ENCODE data around the gene PTPN2. TPM values are rescaled to one million over a fixed set of nuclear protein-coding genes. Genes with fewer than 3 reads are reported as not detected.

PTPN2 gene
- total and polyA plus RNA-seq, 2 of the 4 experiments (the other 2 are of a cell fraction) = 13.2 to 30.6 TPM

DNA sequence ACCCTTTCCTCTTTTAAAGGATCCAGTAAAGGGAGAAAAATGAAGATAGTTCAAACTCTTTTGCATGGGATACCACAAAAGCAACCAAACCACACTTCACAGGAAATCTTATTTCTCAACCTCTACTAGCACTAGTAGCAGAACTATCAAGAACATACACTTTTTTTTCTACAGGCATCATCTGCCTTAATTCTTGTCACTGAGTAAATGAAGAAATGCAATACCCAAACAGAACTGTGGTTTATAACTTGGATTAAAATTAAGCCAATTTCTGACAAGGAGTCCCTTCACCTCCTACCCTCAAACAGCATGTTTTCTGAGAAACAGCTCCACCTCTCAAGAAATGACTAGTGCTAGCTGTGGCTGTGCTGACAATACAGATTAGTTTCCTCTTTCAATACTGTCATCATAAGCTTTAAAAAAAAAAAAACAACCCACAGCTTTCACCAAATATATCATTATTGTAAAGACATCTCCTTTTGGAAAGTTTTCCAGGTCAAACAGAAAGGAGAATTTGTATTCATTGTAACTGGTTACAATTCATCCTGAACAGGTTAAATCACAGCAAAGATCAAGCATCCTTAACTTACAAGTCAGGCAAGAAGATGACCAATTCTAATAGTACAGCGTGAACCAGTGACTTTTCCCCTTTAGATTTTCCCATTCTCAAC lies 44.4 kb downstream of the PTPN2 start:
- Histone ChIP-seq H3K4me3 (ENCODE audit: insufficient read depth, low read depth, low read length) (no peak overlapping the region), H3K9ac (ENCODE audit: low read depth, low read length) (no peak overlapping the region), H2BK20ac (ENCODE audit: low read depth, low read length) (peak overlapping the region; percentile 30; the same call in 1 of the 2 replicates), H2BK5ac (ENCODE audit: low read depth, low read length, poor library complexity, severe bottlenecking) (peak overlapping the region; percentile 84), H3K4ac (ENCODE audit: low read depth, low read length) (peak overlapping the region; percentile 11; the same call in 1 of the 2 replicates), H4K5ac (ENCODE audit: low read depth, low read length) (peak overlapping the region; percentile 69; the same call in 1 of the 2 replicates), H2BK15ac (ENCODE audit: low read depth, low read length) (peak overlapping the region; percentile 12; the same call in 1 of the 3 replicates), H3K27ac (ENCODE audit: insufficient read depth, low read length) (no peak overlapping the region), H2BK120ac (ENCODE audit: low read depth, low read length) (peak overlapping the region; percentile 45; the same call in 1 of the 2 replicates), H4K91ac (ENCODE audit: insufficient read depth, low read depth, low read length) (0 out of 2 replicates have a peak overlapping the region, but pooled peaks have one; percentile 45), H3K14ac (replicated peaks; ENCODE audit: low read depth, low read length) (peak overlapping the region; percentile 23; the same call in 1 of the 2 replicates), H3K56ac (ENCODE audit: extremely low read depth, insufficient read depth, low read length) (no peak overlapping the region), H3K18ac (ENCODE audit: low read depth, low read length) (peak overlapping the region; percentile 96; the same call in 1 of the 2 replicates), H2AFZ (replicated peaks; ENCODE audit: low read length, poor library complexity) (no peak overlapping the region), H3K23ac (ENCODE audit: low read depth, low read length) (peak overlapping the region; percentile 6; the same call in 1 of the 2 replicates), H3K4me1 (ENCODE audit: control insufficient read depth, insufficient read depth, low read length) (peaks cover 18% of the 10 kb centered on the region), H3K27me3 (ENCODE audit: control insufficient read depth, insufficient read depth, low read length) (no peaks in the 10 kb centered on the region), H3K9me1 (ENCODE audit: insufficient read depth, low read length) (peaks cover 13% of the 10 kb centered on the region), H4K8ac (ENCODE audit: low read depth in 2 of 2, low read length in 2 of 2) (peak overlapping the region in 1 of 2 experiments; percentile 64; a peak in 1 of 4 replicates), H3K4me2 (ENCODE audit: low read depth, low read length) (peak overlapping the region; percentile 56; the same call in 1 of the 2 replicates), H2AK9ac (replicated peaks; ENCODE audit: low read depth, low read length, poor library complexity) (no peak overlapping the region), H3K9me3 (ENCODE audit: control insufficient read depth, insufficient read depth, low read length) (no peaks in the 10 kb centered on the region), H2AK5ac (ENCODE audit: low read depth, low read length) (no peak overlapping the region), H4K20me1 (ENCODE audit: insufficient read depth, low read length) (no peaks in the 10 kb centered on the region), H3K36me3 (ENCODE audit: control insufficient read depth, insufficient read depth, low read length) (0 out of 2 replicates have a peak, but pooled peaks cover 2% of the 10 kb centered on the region), H3K79me1 (ENCODE audit: low read depth in 1 of 2, low read length in 2 of 2) (peaks cover 24 to 48% of the 10 kb centered on the region in 2 experiments)
- ATAC-seq (ENCODE audit: low read depth) (no peak; the same call in 1 of the 2 replicates), DNase-seq (no peak)
- no TSS peak for BruUV-seq (replicated peaks)
- dilution Hi-C loops (cut with HindIII; ENCODE audit: low sequenced_read_pairs, unreplicated experiment) (no loop called here), in situ Hi-C loops (cut with MboI; ENCODE audit: low sequenced_read_pairs) (loop anchor here (5.0 kb wide), 1 partner anchor 38 kb away; no protein-coding TSS in a partner anchor), intact Hi-C loops (cut with micrococcal nuclease) (loop anchor here (2.0 kb wide), 1 partner anchor 43 kb away; no protein-coding TSS in a partner anchor)
- ChIA-PET POLR2A (ENCODE audit: unreplicated experiment) (no interaction called here), CTCF (no interaction called here)
- WGBS, 2 experiments (ENCODE audit: extremely low coverage in 2 of 2, insufficient read length in 1 of 2) = 60% methylated on average over 1 of the region's 1 CpG; no CpG with 5 or more reads in 1 of the 2 experiments
- TF ChIP-seq RFX5 (IDR thresholded peaks at IDR 0.05; ENCODE audit: low read depth, low read length) (no peak), SMC3 (IDR thresholded peaks at IDR 0.05; ENCODE audit: low read depth, low read length) (no peak), MAFK (IDR thresholded peaks at IDR 0.05; ENCODE audit: low read depth, low read length) (no peak), CTCF (conservative IDR thresholded peaks at IDR 0.05; ENCODE audit: low read depth, low read length) (no peak), CEBPB (IDR thresholded peaks at IDR 0.05; ENCODE audit: low read depth, low read length) (no peak), BHLHE40 (IDR thresholded peaks at IDR 0.05; ENCODE audit: low read depth, low read length) (no peak), MAZ (IDR thresholded peaks at IDR 0.05; ENCODE audit: borderline replicate concordance, low read depth, low read length) (no peak), CHD1 (IDR thresholded peaks at IDR 0.05; ENCODE audit: low read depth, low read length) (no peak), RCOR1 (IDR thresholded peaks at IDR 0.05; ENCODE audit: insufficient replicate concordance, low read length) (no peak), MXI1 (IDR thresholded peaks at IDR 0.05; ENCODE audit: borderline replicate concordance, low read depth, low read length) (no peak), NFE2L2 (IDR thresholded peaks at IDR 0.05; ENCODE audit: low read depth, low read length) (no peak)
- TF ChIP-seq, protein P1, sequence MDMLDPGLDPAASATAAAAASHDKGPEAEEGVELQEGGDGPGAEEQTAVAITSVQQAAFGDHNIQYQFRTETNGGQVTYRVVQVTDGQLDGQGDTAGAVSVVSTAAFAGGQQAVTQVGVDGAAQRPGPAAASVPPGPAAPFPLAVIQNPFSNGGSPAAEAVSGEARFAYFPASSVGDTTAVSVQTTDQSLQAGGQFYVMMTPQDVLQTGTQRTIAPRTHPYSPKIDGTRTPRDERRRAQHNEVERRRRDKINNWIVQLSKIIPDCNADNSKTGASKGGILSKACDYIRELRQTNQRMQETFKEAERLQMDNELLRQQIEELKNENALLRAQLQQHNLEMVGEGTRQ (IDR thresholded peaks at IDR 0.05; ENCODE audit: low read depth, low read length) = no peak
- TF ChIP-seq, protein P2, sequence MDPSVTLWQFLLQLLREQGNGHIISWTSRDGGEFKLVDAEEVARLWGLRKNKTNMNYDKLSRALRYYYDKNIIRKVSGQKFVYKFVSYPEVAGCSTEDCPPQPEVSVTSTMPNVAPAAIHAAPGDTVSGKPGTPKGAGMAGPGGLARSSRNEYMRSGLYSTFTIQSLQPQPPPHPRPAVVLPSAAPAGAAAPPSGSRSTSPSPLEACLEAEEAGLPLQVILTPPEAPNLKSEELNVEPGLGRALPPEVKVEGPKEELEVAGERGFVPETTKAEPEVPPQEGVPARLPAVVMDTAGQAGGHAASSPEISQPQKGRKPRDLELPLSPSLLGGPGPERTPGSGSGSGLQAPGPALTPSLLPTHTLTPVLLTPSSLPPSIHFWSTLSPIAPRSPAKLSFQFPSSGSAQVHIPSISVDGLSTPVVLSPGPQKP (IDR thresholded peaks at IDR 0.05; ENCODE audit: borderline replicate concordance, low read depth, low read length) = no peak
